GDM1 (cell line): ENCODE measurements around the gene NTM.
"Not testable (repeated sequence)": the region's sequence is repeated elsewhere in the genome, so short reads cannot be mapped to it uniquely, and the experiment has no call there.

ENCODE experiments used
- DNase-seq: peaks from one replicate; lab custom pipeline; 2025; lab: John Stamatoyannopoulos, UW

NTM gene

GRCh38 chr11:131463649-131464425 is 93.4 kb downstream of the NTM start:
- no peak for DNase-seq

GRCh38 chr11:131464461-131464860 is 94.0 kb downstream of the NTM start:
- DNase-seq: no peak

DNA sequence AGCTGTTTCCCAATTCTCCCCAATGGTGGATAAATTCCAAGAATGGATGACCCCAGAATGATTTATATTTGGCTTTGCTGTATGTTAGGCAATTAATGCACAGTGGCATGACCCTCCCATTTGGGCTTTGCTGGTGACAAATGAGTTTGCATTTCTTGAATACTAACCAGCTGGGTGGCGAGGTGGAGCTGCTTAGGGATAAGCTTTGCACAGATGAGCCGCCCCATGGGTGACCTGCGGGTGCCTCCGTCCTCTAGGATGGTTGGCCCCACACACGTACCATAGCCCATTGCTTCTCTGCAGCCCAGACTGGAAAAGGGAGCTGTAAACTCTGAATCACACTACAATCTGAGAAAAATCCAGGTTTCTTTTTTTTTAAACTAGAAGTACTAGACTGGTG is 94.6 kb downstream of the NTM start:
- no peak for DNase-seq

- no peak for DNase-seq
Observed at GRCh38 chr11:131465746-131466145, 95.3 kb downstream of the NTM start.

DNA sequence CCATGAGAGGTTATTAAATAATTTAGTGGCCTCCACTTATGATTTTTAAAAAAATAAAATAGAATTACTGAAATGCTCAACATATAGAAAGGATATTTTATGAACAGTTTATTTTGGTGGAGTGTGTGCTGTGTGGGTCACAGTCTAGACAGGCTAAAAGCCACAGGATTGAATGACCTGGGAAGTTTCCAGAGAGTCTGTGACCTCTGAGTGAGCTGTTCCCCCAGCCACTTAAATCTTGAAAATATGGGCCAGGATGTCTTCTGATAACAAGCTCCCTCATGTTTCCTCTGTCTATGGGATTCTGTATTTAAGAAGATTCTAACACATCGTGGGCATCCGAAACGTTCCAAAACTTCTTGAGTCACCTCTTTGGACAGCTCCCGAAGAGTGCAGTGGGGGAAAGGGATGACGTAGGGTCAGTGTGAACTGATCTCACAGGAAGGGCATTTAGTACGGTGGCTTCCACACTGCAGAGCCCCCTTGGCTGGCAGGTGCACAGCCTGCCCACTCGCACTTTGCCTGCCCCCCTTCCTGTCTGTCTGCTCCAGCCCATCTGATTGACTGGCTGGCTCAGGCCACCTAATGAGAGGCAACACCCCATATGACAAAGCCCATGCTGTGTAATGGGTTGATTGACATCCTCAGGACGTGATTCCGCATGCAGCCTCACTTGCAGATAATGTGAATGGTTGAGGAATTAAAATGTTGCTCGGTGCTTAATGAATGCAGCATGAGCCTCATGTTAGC is 97.4 kb downstream of the NTM start:
- no peak for DNase-seq

DNA sequence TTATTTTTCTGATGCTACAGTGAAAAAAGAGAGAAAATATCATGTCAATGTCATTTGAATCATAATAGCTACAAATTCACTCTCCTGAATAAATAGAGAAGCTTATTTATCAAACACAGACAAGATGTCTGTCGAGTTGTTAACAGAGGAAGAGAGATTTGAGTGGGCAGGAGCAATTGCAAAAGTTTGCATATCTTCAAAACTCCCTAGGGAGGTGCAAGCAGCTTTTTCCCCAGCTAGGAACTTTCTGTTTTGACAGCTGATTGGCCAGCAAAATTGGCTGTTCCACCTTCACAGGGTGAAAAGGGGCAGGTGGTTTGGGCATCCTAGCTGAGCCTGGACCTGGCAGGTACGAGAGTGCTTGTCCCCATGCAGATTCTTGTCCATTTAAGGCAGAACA is 98.2 kb downstream of the NTM start:
- no peak for DNase-seq

- DNase-seq: no peak
Observed at GRCh38 chr11:131470216-131470925, 100.0 kb downstream of the NTM start.

- no peak for DNase-seq
Observed at GRCh38 chr11:131471976-131472375, 101.6 kb downstream of the NTM start.

DNA sequence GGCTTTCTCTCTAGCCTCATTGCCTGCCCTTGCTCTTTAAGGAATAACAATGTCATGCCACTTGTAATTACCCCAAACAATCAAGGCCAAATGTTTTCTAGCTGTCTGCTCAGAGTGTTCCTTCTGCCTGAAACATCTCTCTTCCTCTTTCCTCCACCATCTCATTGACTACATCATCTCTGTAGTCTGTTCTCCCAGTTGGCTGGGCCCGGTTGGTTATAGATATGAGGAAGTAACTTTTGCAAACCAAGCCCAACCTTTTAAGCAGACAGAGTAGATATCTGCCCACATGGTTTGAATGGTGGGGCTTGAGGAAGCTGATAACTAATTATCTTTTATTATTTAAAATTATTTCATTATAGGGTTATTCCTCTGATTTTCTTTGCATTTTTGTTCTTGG is 104.5 kb downstream of the NTM start:
- no peak for DNase-seq

- DNase-seq: no peak
Observed at GRCh38 chr11:131476266-131476665, 105.9 kb downstream of the NTM start.

- DNase-seq: no peak
Observed at GRCh38 chr11:131478341-131478740, 107.9 kb downstream of the NTM start.

DNA sequence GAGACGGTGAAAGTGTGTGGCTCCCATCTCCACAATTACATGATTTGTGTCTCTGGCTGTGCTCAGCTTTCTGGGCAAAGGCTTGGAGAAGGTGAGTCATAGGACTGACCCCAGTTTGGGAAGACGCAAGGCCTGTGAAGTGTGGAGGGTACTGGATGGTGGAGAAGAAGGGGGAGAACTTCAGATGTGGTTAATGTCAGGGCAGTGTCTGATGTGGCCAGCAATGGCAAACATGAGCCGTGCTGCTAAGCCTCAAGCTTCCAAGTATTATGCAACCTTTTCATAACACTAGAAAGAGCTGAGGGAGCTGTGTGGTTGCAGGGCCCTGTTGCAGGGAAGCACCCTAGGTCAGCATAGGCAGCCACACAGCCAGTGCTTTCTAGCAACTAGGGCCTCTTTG is 110.9 kb downstream of the NTM start:
- no peak for DNase-seq

- no peak for DNase-seq
Observed at GRCh38 chr11:131481971-131482370, 111.6 kb downstream of the NTM start.

DNA sequence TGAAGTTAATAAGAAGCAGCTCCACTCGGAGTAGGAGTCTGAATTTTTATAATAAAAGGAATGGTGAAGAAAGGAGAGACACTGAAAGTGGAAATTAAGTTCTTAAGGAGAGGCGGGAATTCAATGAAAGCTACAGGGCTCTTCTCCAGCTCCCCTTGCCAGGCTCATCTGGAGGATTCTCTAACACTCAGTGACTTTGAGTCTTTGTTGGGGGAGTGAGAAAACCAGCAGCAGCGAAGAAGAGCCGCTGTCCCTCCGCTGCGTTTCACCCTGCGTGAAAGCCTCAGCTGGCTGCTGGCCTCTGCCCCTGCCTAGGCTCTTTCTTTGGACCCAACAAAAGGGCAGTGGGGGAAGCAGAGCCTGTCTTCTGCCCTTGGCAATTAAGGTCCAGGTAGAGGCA is 113.0 kb downstream of the NTM start:
- DNase-seq: no peak

- no peak for DNase-seq
Observed at GRCh38 chr11:131483877-131484276, 113.5 kb downstream of the NTM start.

GRCh38 chr11:131486100-131486499 is 115.7 kb downstream of the NTM start:
- DNase-seq: no peak

- no peak for DNase-seq
Observed at GRCh38 chr11:131486937-131487635, 116.7 kb downstream of the NTM start.

- DNase-seq: no peak
Observed at GRCh38 chr11:131488238-131488637, 117.8 kb downstream of the NTM start.

DNA sequence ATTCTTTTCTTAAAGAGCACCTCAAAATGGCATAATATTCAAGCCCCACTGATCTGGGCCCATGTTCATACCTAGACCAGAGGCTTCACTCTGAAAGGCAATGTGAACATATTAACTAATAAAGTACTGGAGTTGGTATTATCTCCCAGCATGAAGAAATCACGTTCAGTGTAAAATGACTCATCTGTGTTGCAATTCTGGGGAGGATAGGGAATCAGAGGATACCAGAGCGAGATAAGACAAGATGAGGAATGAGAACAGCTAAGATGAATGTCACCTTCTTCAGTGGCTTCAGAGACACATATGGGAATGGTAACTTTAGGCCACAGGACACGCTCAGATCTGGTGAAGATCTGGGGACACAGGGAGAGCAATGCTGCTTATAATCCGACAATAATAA is 121.1 kb downstream of the NTM start:
- no peak for DNase-seq

DNA sequence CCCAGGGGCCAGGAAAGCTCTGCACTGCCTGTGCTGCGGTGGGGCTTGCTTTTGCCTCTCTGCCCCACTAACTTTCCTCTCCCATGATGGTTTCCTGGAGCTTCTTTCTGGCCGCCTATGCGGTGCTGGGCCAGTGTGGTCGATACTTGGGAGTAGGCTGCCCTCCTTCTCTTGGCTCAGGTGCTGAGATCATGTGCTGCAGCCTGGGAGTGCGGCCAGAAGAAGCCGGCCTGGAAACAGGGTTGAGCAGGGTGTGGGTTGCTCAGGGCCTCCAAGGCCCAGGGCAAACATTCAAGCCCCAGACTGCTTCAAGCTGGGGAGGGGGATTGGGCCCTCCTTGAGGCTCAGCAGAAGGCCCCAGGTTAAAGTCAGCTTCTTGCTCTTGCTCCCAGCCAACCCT is 125.0 kb downstream of the NTM start:
- DNase-seq: no peak

DNA sequence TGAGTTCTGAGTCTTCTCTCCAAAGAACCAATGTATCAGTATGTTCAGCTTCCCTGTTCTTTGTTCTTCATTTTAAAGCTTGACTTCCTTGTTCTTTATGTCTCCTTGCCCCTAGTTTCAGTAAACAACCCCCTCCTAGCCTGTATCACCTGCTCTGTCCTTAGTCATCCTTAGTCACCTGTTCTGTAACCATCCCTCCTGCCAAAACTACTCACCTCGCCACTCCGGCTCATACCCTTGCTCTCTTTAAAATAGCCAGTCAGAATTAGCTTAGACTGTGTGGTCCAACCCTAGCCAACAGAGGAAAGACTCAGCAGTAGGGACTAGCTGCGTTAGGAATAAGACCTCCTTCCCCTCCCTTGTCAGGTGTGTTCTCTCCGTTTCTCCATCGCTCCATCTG is 127.3 kb downstream of the NTM start:
- DNase-seq: not testable (repeated sequence)

- no peak for DNase-seq
Observed at GRCh38 chr11:131498631-131499160, 128.3 kb downstream of the NTM start.
